Hippocampal formation (tissue), 2 donors: Measurements from ENCODE around the gene ADK.

Experiments used
- DNase-seq, 2 donors: peaks; one replicate each; lab custom pipeline; 2025; lab: John Stamatoyannopoulos, UW

The ADK gene

GRCh38 chr10:74361678-74362077, 210.7 kb downstream of the ADK start:
- DNase-seq, result no peak

DNA sequence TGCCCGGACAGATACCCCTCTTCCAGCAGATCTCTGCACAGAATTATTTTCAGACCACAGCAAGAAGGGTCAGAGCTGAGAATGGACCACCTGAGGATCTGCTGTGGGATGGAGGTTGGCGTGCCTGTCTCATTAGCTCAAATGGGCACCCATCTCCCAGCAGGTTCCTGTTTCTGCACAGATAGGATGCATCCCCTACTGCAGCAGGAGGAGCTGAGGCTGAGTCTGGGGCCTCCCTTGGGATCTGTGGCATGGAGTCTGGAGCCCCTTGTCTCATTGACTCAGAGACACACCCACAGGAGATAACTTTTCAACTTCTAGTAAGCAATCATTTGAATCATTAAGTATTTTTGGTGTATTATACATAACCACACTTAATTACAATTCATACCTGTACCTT, 212.7 kb downstream of the ADK start:
- no peak for DNase-seq

GRCh38 chr10:74365109-74365508, 214.1 kb downstream of the ADK start:
- DNase-seq, result no peak

GRCh38 chr10:74371696-74372095, 220.7 kb downstream of the ADK start:
- DNase-seq, result no peak

DNA sequence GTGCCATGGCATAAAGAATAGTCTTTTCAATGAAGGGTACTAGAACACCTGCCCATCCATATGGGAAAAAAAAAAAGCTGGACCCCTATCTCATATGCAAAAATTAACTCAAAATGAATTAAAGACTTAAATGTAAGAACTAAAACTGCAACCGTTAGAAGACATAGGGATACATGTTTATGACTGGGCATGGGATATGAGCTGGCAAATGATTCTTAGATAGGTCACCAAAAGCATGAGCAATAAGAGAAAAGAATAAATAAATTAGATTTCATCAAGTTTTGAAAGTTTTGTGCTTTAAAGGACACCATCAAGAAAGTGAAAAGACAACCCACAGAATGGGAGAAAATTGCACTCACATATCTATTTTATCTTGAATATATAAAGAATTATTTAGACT, 222.0 kb downstream of the ADK start:
- DNase-seq, result no peak

DNA sequence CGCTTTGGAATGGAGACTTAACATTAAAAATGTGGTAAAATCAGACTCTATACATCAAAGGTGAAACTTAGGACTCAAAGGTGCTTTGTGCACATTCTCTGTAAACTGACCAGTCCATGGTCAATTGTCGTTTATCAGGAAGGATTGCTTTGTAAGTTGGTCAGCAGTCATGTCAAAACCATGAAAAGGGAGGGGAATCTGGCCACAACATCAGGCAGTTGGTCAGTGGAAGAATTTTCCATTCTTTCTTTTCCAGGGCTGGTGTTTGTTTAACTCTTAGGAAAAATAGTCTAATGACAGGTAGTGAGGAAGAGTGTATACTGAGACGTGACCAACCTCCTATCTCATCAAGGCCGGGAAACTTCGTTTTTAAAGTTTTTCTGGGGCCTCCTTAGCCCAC, 226.5 kb downstream of the ADK start:
- no peak for DNase-seq

DNA sequence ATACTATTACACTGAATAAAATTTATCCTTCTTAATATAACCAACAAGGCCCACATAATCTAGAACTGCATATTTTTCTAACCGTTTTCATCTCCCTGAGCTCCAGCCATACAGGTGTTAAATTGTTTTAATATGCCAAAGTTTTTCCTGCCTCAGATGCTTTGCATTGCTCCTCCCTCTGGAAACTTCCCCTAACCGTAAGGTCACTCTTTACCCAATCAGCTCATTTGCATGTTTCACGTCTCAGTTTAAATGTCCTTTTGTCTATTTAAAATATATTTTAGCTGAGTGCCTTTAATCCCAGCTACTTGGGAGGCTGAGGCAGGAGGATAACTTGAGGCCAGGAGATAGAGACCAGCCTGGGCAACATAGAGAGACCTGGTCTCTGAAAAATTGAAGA, 228.5 kb downstream of the ADK start:
- no peak for DNase-seq

- DNase-seq, result no peak
These were observed 229.8 kb downstream of the ADK start for GRCh38 chr10:74380795-74381194.

DNA sequence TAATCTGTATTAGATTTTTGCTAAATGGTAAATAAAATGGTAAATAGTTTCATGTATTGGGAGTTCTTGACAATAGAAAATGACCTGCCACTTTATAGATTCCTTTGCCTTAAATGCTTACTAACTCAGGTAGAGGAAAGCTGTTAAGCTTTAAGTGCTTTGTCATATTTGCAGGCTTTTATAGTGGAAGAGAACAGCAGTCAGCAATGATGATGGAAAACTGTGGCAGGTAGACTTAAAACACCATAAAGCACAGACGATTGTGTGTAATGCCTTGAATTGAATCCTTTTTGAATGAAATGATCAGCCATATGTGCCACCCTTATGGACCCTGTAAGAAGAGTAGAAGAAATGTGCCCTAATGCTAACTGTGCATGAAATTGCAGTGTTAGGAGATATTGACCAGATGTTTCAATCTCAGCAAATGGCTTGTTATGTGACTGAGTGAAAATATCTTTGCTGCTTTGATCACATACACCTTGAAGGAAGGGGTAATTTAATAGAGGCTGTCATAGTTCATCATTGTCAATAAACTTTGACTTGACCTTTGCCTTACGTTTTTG, 230.4 kb downstream of the ADK start:
- no peak for DNase-seq

GRCh38 chr10:74382663-74383062, 231.6 kb downstream of the ADK start:
- DNase-seq, result no peak

- no peak for DNase-seq
These were observed 232.6 kb downstream of the ADK start for GRCh38 chr10:74383642-74384041.

GRCh38 chr10:74384615-74385183, 233.7 kb downstream of the ADK start:
- DNase-seq, result no peak

GRCh38 chr10:74388801-74389200, 237.8 kb downstream of the ADK start:
- no peak for DNase-seq

GRCh38 chr10:74391786-74392185, 240.8 kb downstream of the ADK start:
- DNase-seq, result no peak

DNA sequence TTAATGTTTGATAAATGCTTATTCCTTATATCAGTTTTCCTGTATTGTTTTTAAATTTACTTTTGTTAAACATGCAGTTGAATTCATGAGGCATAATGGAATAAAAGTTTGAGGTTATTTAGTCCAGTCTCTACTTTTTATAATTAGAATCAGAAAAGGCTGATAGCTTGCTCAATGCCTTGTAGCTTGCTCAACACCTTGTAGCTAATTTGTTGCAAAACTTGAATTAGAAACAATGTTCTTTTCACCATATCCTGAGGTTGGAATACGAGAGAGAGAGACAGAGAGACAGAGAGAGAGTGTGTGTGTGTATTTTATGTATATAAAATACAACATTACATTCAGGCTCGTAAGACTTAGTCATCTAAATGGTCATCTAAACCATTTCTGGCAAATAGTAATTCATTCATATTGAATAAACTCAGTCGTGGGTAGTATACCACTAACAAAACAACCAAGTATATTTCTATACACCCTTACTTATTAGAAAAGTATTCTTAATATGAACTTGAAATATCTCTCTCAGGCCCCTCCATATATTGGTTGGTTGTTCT, 243.5 kb downstream of the ADK start:
- no peak for DNase-seq

DNA sequence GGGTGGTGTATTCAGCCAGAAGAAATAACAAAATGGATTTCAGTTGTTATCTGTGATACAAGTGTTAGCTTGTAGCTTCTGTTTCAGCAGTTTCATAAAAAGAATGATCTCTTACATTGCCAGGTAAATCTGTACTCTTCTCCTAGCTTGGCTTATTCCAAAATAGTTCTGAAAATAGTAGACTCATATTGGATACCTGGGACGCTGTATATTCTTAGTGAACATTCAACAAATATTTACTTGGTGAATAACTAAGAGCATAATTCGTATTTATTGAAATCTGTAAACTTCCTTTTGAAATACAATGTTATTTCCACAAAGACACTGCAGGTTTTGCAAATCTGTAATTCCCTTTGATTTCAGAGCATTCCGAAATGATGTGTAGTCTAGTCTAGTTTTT, 249.2 kb downstream of the ADK start:
- no peak for DNase-seq

GRCh38 chr10:74406006-74406405, 255.0 kb downstream of the ADK start:
- DNase-seq, result no peak

GRCh38 chr10:74415146-74415839, 264.3 kb downstream of the ADK start:
- DNase-seq, result no peak

GRCh38 chr10:74417397-74417796, 266.4 kb downstream of the ADK start:
- no peak for DNase-seq

DNA sequence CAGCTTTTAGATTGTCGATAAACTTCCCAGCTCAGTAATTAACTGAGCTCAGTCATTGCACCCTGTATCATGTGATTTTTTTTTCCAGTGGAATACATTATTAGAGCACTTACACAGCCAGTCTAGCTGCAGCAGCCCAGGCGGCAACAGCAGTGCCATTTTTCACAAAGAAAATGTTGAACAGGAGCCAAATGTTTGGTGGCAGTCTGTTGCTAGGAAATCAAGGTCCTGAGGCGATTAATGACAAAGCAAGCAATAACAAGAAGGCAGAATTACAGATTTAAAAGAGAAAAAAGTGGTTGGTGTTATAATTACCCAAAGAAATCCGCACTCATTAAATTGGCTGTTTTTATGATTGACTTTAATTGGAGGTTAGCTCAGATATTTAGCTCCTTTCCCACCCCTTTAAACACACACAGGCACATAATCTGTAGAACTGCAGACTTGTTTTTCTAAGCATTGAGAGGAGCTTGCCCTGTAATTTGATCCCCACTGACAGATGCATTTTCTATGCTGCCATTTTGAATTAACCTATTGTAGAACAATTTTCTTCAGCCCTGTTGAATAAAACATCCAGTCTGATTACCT, 267.4 kb downstream of the ADK start:
- DNase-seq, result peak; percentile 31 to 65

- peak in 1 of 2 donors; percentile 3 for DNase-seq
These were observed 268.5 kb downstream of the ADK start for GRCh38 chr10:74419491-74419951.

DNA sequence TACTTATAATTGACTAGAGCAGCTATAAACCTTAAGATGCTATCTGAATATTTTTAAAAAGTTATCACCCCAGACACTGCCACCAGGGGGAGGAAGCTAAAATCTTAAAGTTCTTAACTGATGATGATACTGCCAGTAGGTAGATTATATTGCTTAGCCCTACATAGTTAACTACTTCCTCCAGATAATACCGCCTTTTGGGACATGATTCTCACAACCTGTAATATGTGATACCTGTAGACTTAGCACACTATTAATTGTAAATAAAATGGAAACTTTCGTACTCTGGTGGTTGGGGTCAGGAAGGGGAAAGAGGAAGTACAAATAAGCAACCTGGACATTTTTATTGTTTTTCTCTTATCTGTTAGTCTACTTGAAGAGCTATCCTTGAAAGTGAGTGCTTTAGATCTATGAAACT, 268.9 kb downstream of the ADK start:
- no peak for DNase-seq

DNA sequence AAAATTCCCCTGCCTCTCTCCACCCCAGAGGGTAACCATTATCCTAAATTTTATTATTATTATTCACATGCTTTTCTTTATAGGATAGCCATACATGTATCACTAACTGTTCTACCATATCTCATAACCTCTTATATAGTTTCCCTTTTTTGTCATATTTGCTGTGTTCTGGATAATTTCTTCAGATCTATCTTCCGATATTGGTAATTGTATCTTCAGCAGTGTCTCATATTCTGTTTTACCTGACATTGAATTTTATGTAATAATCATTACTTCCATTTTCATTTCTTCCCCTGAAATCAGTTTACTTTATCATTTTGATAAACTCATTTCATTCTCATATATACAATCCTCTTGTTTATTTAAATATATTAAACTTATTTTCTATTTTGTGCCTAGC, 273.5 kb downstream of the ADK start:
- DNase-seq, result no peak
